Measurements from ENCODE around the gene CACTIN.

- TF ChIP-seq ZBTB7A (IDR thresholded peaks at IDR 0.05; ENCODE audit: low read depth) (no peak), TAF1 (IDR thresholded peaks at IDR 0.05; ENCODE audit: low read depth) (no peak), REST (IDR thresholded peaks at IDR 0.05; ENCODE audit: low read depth) (no peak), NFIC (IDR thresholded peaks at IDR 0.05) (no peak)
Observed at GRCh38 chr19:3622224-3622623, 4.4 kb downstream of the CACTIN start.

Data from Ishikawa (cell line).